SK-N-SH (cell line): ENCODE results near the gene HSD17B1.

Source experiments
- CTCF ChIP-seq: fragments of 200-600 bp; sonication (generic); IDR thresholded peaks from 2 replicates; pipeline ENCODE4 v1.6.1; 2017; ENCODE audit warnings: antibody characterized with exemption, mild to moderate bottlenecking, moderate library complexity
- ELF1 ChIP-seq: IDR thresholded peaks from 2 replicates; pipeline ENCODE4 v1.4.0; 2012
- EZH2phosphoT487 ChIP-seq: fragments of 200-600 bp; sonication (generic); IDR thresholded peaks from 2 replicates; pipeline ENCODE4 v1.6.1; 2017; ENCODE audit warnings: low read depth, mixed run types, mild to moderate bottlenecking, antibody characterized with exemption, moderate library complexity, borderline replicate concordance
- FOSL2 ChIP-seq: IDR thresholded peaks from 2 replicates; pipeline ENCODE4 v1.4.0; 2012; ENCODE audit warnings: low read depth, mild to moderate bottlenecking, moderate library complexity, borderline replicate concordance
- FOXJ3 ChIP-seq: sonication (generic); formaldehyde crosslinking; IDR thresholded peaks from 2 replicates; pipeline ENCODE4 v1.5.1; 2020; ENCODE audit warnings: mild to moderate bottlenecking, missing genetic modification reagents
- FOXM1 ChIP-seq: IDR thresholded peaks from 2 replicates; pipeline ENCODE4 v1.4.0; 2012; ENCODE audit warnings: low read depth, mild to moderate bottlenecking
- NRF1 ChIP-seq: IDR thresholded peaks from 2 replicates; pipeline ENCODE4 v1.6.1; 2012; ENCODE audit warnings: low read depth, mild to moderate bottlenecking, low read length
- PBX3 ChIP-seq: IDR thresholded peaks from 2 replicates; pipeline ENCODE4; 2012
- POLR2AphosphoS5 ChIP-seq: IDR thresholded peaks from 2 replicates; pipeline ENCODE4 v1.6.1; 2012; ENCODE audit warnings: low read depth, low read length
- SMC3 ChIP-seq: IDR thresholded peaks from 2 replicates; pipeline ENCODE4 v1.6.1; 2012; ENCODE audit warnings: low read depth, low read length, improper control_type of control experiment
- YY1 ChIP-seq: IDR thresholded peaks from 2 replicates; pipeline ENCODE4 v1.4.0; 2012; ENCODE audit warnings: low read depth, mild to moderate bottlenecking
- ZBTB33 ChIP-seq: IDR thresholded peaks from 2 replicates; pipeline ENCODE4 v1.4.0; 2012; ENCODE audit warnings: low read depth, borderline replicate concordance

- TF ChIP-seq CTCF = no peak
- TF ChIP-seq NRF1 = no peak
- no peak for TF ChIP-seq EZH2phosphoT487
- no peak for TF ChIP-seq POLR2AphosphoS5
- TF ChIP-seq FOXM1 = no peak
- no peak for TF ChIP-seq PBX3
- TF ChIP-seq ELF1 = no peak
- TF ChIP-seq SMC3 = no peak
- no peak for TF ChIP-seq FOXJ3
- TF ChIP-seq FOSL2 = no peak
- no peak for TF ChIP-seq ZBTB33
- TF ChIP-seq YY1 = no peak
Measured at GRCh38 chr17:42581744-42582270, 29.1 kb downstream of the HSD17B1 start.
